Measurements from ENCODE around the gene IQSEC2. TPM values are rescaled to one million over a fixed set of nuclear protein-coding genes. Genes with fewer than 3 reads are reported as not detected.

IQSEC2 gene
- total and polyA plus RNA-seq, 2 experiments from 2014 or later = 4.4 to 7.0 TPM

GRCh38 chrX:53309837-53310236 is 28.5 kb upstream of the IQSEC2 start:
- 87% methylated on average over 7 of the region's 7 CpGs for WGBS (ENCODE audit: low lambda C conversion rate, missing lambda C conversion rate)
- TF ChIP-seq EZH2 (IDR thresholded peaks at IDR 0.05; ENCODE audit: borderline replicate concordance) (no peak), CTCF (IDR thresholded peaks at IDR 0.05; ENCODE audit: poor library complexity) (no peak), EZH2phosphoT487 (IDR thresholded peaks at IDR 0.05; ENCODE audit: low read depth, severe bottlenecking, unreplicated experiment) (no peak)

GRCh38 chrX:53308836-53309235 is 27.5 kb upstream of the IQSEC2 start:
- no peak overlapping the region for H3K4me2 ChIP-seq
- H4K20me1 ChIP-seq (ENCODE audit: insufficient read depth, poor library complexity, severe bottlenecking) = no peaks in the 10 kb centered on the region
- no peaks in the 10 kb centered on the region for H3K36me3 ChIP-seq (replicated peaks; ENCODE audit: insufficient read depth, low read depth)
- no peaks in the 10 kb centered on the region for H3K9me3 ChIP-seq (ENCODE audit: low read depth)
- no peaks in the 10 kb centered on the region for H3K79me2 ChIP-seq
- no peak overlapping the region for H3K4me3 ChIP-seq
- H3K9me2 ChIP-seq (replicated peaks; ENCODE audit: insufficient read depth) = no peaks in the 10 kb centered on the region
- 82% methylated on average over 4 of the region's 4 CpGs for WGBS (ENCODE audit: low lambda C conversion rate, missing lambda C conversion rate)
- no peak overlapping the region for H2AFZ ChIP-seq
- no peaks in the 10 kb centered on the region for H3K4me1 ChIP-seq (ENCODE audit: insufficient read depth)
- no peak for DNase-seq (ENCODE audit: low spot score)
- H3K27me3 ChIP-seq = no peaks in the 10 kb centered on the region
- TF ChIP-seq CTCF (IDR thresholded peaks at IDR 0.05; ENCODE audit: poor library complexity) (no peak), EZH2 (IDR thresholded peaks at IDR 0.05; ENCODE audit: borderline replicate concordance) (no peak), EZH2phosphoT487 (IDR thresholded peaks at IDR 0.05; ENCODE audit: low read depth, severe bottlenecking, unreplicated experiment) (no peak)
- H3K27ac ChIP-seq = no peak overlapping the region

More at GRCh38 chrX:53309837-53310236, 28.5 kb upstream of the IQSEC2 start:
- H4K20me1 ChIP-seq (ENCODE audit: insufficient read depth, poor library complexity, severe bottlenecking) = no peaks in the 10 kb centered on the region
- no peak overlapping the region for H3K4me3 ChIP-seq
- no peaks in the 10 kb centered on the region for H3K36me3 ChIP-seq (replicated peaks; ENCODE audit: insufficient read depth, low read depth)
- no peak overlapping the region for H3K27ac ChIP-seq
- no peaks in the 10 kb centered on the region for H3K79me2 ChIP-seq
- H3K9me3 ChIP-seq (ENCODE audit: low read depth) = no peaks in the 10 kb centered on the region
- no peak overlapping the region for H2AFZ ChIP-seq
- H3K4me2 ChIP-seq = no peak overlapping the region
- no peak for DNase-seq (ENCODE audit: low spot score)
- no peaks in the 10 kb centered on the region for H3K4me1 ChIP-seq (ENCODE audit: insufficient read depth)
- H3K9me2 ChIP-seq (replicated peaks; ENCODE audit: insufficient read depth) = no peaks in the 10 kb centered on the region
- no peaks in the 10 kb centered on the region for H3K27me3 ChIP-seq

GRCh38 chrX:53305996-53306937 is 24.9 kb upstream of the IQSEC2 start:
- WGBS (ENCODE audit: low lambda C conversion rate, missing lambda C conversion rate) = 86% methylated on average over 8 of the region's 9 CpGs
- H2AFZ ChIP-seq = no peak overlapping the region
- no peak overlapping the region for H3K4me2 ChIP-seq
- no peak for TF ChIP-seq CTCF (IDR thresholded peaks at IDR 0.05; ENCODE audit: poor library complexity)
- no peak for TF ChIP-seq EZH2 (IDR thresholded peaks at IDR 0.05; ENCODE audit: borderline replicate concordance)
- no peak for TF ChIP-seq EZH2phosphoT487 (IDR thresholded peaks at IDR 0.05; ENCODE audit: low read depth, severe bottlenecking, unreplicated experiment)
- no peaks in the 10 kb centered on the region for H4K20me1 ChIP-seq (ENCODE audit: insufficient read depth, poor library complexity, severe bottlenecking)
- H3K36me3 ChIP-seq (replicated peaks; ENCODE audit: insufficient read depth, low read depth) = no peaks in the 10 kb centered on the region
- H3K9me2 ChIP-seq (replicated peaks; ENCODE audit: insufficient read depth) = no peaks in the 10 kb centered on the region
- no peaks in the 10 kb centered on the region for H3K9me3 ChIP-seq (ENCODE audit: low read depth)
- H3K4me3 ChIP-seq = no peak overlapping the region
- H3K4me1 ChIP-seq (ENCODE audit: insufficient read depth) = no peaks in the 10 kb centered on the region
- no peak for DNase-seq (ENCODE audit: low spot score)
- H3K27me3 ChIP-seq = no peaks in the 10 kb centered on the region
- H3K27ac ChIP-seq = no peak overlapping the region
- no peaks in the 10 kb centered on the region for H3K79me2 ChIP-seq

All from hepatocyte (in vitro differentiated cells).